Calu3 (cell line): ENCODE measurements around the gene CHD2. TPM values are rescaled to one million over a fixed set of nuclear protein-coding genes. Genes with fewer than 3 reads are reported as not detected.

Source experiments
- BruUV-seq: library from RNA; stranded (reverse); fragments of 400-500 nt; replicated peaks from 2 replicates; lab custom pipeline; 2021; lab: Mats Ljungman, UMichigan
- CTCF ChIA-PET: fragments of 300-600 bp; sonication (Branson Sonifier 250); formaldehyde crosslinking; loops from one replicate; lab custom pipeline; 2022; ENCODE audit warnings: antibody characterized with exemption; lab: Charles Lee
- DNase-seq: peaks from one replicate; pipeline ENCODE4 v3.0.0; 2022
- H3K27ac Mint-ChIP-seq: one replicate; pipeline ENCODE4 v1.8.0; 2022; ENCODE audit warnings: mixed read lengths; ENCODE audit not compliant: unreplicated experiment
- H3K27me3 Mint-ChIP-seq: one replicate; pipeline ENCODE4 v1.8.0; 2022; ENCODE audit warnings: mixed read lengths; ENCODE audit not compliant: unreplicated experiment
- H3K36me3 Mint-ChIP-seq: one replicate; pipeline ENCODE4 v1.8.0; 2022; ENCODE audit warnings: mild to moderate bottlenecking, moderate library complexity, mixed read lengths; ENCODE audit not compliant: insufficient read depth, unreplicated experiment
- H3K4me1 Mint-ChIP-seq: one replicate; pipeline ENCODE4 v1.8.0; 2022; ENCODE audit warnings: mild to moderate bottlenecking, low read depth, mixed read lengths; ENCODE audit not compliant: unreplicated experiment
- H3K4me3 Mint-ChIP-seq: one replicate; pipeline ENCODE4 v1.8.0; 2022; ENCODE audit warnings: mild to moderate bottlenecking, low read depth, moderate library complexity, mixed read lengths; ENCODE audit not compliant: unreplicated experiment
- H3K9me3 Mint-ChIP-seq: one replicate; pipeline ENCODE4 v1.8.0; 2022; ENCODE audit warnings: low read depth, mixed read lengths; ENCODE audit not compliant: unreplicated experiment
- intact Hi-C: fragments of 100-400 bp; cut with micrococcal nuclease; formaldehyde crosslinking; loops from one replicate; pipeline ENCODE4 v1.10.0; 2022; ENCODE audit not compliant: unreplicated experiment
- total RNA-seq: library from RNA; stranded (reverse); gene quantifications from 2 replicates; pipeline ENCODE4 v1.2.3, GENCODE V29; 2022
- TF ChIP-seq, protein P1 (sequence below): fragments of 200-600 bp; IDR thresholded peaks from one replicate; pipeline ENCODE4 v1.8.0; 2022; ENCODE audit warnings: antibody characterized with exemption; ENCODE audit not compliant: unreplicated experiment

CHD2 gene
- total RNA-seq, 1 experiment from 2014 or later = 140 TPM

DNA sequence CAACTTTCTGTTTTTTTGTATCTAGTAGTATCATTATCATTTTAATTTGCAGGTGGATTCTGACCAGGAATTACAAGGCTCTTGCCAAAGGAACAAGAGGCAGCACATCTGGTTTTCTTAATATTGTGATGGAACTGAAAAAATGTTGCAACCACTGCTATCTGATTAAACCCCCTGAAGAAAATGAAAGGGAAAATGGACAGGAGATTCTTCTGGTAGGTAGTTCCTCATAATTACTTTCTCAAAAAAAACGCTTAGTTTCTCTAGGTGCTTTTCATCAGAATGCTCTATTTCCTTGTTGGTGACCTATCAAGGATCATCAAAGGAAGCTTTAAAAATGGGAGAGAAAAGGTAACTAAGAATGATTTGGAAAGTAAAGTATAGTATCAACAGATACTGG lies 71.6 kb downstream of the CHD2 start:
- BruUV-seq = no TSS peak
- CTCF ChIA-PET = no interaction called here
- H3K27me3 Mint-ChIP-seq = no peaks in the 10 kb centered on the region
- no peak overlapping the region for H3K4me3 Mint-ChIP-seq
- H3K36me3 Mint-ChIP-seq = peaks cover 88% of the 10 kb centered on the region
- TF ChIP-seq, protein P1, sequence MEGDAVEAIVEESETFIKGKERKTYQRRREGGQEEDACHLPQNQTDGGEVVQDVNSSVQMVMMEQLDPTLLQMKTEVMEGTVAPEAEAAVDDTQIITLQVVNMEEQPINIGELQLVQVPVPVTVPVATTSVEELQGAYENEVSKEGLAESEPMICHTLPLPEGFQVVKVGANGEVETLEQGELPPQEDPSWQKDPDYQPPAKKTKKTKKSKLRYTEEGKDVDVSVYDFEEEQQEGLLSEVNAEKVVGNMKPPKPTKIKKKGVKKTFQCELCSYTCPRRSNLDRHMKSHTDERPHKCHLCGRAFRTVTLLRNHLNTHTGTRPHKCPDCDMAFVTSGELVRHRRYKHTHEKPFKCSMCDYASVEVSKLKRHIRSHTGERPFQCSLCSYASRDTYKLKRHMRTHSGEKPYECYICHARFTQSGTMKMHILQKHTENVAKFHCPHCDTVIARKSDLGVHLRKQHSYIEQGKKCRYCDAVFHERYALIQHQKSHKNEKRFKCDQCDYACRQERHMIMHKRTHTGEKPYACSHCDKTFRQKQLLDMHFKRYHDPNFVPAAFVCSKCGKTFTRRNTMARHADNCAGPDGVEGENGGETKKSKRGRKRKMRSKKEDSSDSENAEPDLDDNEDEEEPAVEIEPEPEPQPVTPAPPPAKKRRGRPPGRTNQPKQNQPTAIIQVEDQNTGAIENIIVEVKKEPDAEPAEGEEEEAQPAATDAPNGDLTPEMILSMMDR = no peak
- no peak for DNase-seq
- intact Hi-C loops = no loop called here
- no peak overlapping the region for H3K27ac Mint-ChIP-seq
- no peaks in the 10 kb centered on the region for H3K9me3 Mint-ChIP-seq
- no peaks in the 10 kb centered on the region for H3K4me1 Mint-ChIP-seq

DNA sequence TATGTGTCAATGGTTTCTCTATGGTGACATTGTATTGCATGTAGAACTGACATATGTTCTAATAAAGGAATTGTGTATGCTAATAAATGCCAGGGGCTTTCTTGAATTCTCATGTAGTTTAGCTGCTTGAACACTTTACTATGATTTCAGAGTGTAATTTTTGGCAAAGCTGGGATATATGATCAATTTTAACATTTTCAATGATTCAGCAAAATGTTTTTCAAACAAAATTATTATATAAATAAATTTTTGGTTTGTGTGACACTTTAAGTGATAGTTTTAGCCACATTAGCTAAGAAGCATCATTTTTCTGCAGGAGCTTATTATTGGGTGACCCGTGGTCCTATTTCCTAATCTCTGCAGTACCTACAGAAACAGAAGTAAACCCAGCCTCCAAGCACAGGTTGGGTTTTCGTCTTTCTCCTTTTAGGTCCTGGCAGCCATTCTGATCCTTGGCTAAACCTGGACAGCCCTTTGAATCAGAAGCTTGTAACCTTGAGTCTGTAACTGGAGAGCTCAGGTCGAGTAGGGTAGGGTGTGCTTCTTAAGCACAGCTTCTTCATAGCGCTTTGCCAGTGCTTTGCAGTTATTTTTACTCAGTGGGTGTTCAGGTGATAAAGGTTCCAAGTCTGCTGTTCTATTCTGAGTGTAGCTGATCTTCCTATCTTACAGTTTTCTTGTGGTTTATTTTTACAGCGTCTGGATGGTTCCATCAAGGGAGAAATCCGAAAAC lies 74.2 kb downstream of the CHD2 start:
- Mint-ChIP-seq H3K4me1 (peaks cover 19% of the 10 kb centered on the region), H3K4me3 (no peak overlapping the region), H3K27ac (no peak overlapping the region), H3K9me3 (no peaks in the 10 kb centered on the region), H3K36me3 (peaks cover 82% of the 10 kb centered on the region), H3K27me3 (no peaks in the 10 kb centered on the region)
- BruUV-seq = no TSS peak
- CTCF ChIA-PET = no interaction called here
- DNase-seq = no peak
- TF ChIP-seq, protein P1 = no peak
- intact Hi-C loops = no loop called here

DNA sequence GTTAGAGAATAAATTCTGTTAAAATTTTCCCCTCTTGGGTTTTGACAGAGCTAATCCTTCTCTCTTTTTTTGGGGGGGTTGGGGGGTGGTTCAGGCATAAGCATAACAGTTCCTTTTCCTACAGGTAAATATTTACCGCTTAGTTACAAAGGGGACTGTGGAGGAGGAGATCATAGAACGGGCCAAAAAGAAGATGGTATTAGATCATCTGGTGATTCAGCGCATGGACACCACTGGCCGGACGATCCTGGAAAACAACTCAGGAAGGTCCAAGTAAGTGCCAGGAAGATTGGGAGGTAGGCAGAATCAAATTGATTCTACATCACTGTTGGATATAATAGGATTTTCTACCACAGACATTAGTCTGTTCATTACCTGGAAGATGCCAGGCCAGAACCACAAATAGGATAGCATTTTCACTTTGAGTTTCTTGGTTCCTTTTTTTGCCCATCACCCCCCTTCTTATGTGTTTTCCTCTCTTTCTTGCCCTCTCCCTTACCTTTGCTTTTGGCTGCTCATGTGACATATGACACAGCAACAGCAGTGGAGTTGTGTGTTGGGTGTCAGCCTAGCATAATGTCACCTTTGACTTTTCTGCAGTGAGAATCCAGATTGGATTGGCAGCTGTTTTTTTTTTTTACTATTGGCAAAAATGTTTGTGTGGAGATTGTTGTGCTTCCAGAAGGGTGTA lies 79.0 kb downstream of the CHD2 start:
- H3K36me3 Mint-ChIP-seq = peaks cover 60% of the 10 kb centered on the region
- H3K4me1 Mint-ChIP-seq = peaks cover 23% of the 10 kb centered on the region
- TF ChIP-seq, protein P1 = no peak
- CTCF ChIA-PET = no interaction called here
- no peak overlapping the region for H3K4me3 Mint-ChIP-seq
- intact Hi-C loops = loop anchor here (5.0 kb wide), 1 partner anchor 37 kb away; no protein-coding TSS in a partner anchor
- BruUV-seq = no TSS peak
- no peaks in the 10 kb centered on the region for H3K27me3 Mint-ChIP-seq
- H3K9me3 Mint-ChIP-seq = no peaks in the 10 kb centered on the region
- DNase-seq = peak; percentile 19
- peak overlapping the region; percentile 48 for H3K27ac Mint-ChIP-seq

DNA sequence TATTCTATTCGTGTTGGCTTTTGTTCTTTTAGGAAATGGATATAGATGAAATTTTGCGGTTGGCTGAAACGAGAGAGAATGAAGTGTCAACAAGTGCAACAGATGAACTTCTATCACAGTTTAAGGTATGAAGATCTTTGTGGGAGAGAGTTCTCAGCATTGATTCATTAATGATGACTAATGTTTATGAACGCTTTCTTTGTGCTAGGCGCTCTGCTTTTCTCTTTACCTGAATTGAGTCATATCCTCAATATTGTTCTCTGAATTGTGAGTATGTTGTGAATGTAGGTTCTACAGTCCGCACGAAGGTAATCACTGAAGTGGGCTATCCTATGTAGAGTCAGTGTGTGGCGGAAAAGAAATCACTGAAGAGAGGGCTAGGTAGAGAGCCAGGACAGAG lies 81.2 kb downstream of the CHD2 start:
- H3K36me3 Mint-ChIP-seq = peaks cover 54% of the 10 kb centered on the region
- TF ChIP-seq, protein P1 = no peak

More for the DNA sequence above, 81.2 kb downstream of the CHD2 start:
- BruUV-seq = no TSS peak
- peak; percentile 40 for DNase-seq
- intact Hi-C loops = loop anchor here (1.0 to 2.0 kb wide), 2 partner anchors 21 to 184 kb away; no protein-coding TSS in a partner anchor
- Mint-ChIP-seq H3K27ac (no peak overlapping the region), H3K4me3 (no peak overlapping the region), H3K27me3 (no peaks in the 10 kb centered on the region), H3K4me1 (peaks cover 23% of the 10 kb centered on the region), H3K9me3 (no peaks in the 10 kb centered on the region)
- CTCF ChIA-PET = no interaction called here
